Measurements from ENCODE around the gene SCAMP1. TPM values are rescaled to one million over a fixed set of nuclear protein-coding genes. Genes with fewer than 3 reads are reported as not detected.
A peak's percentile ranks its signal among the peaks of the same experiment; 100 is the strongest.

Gene SCAMP1, protein sequence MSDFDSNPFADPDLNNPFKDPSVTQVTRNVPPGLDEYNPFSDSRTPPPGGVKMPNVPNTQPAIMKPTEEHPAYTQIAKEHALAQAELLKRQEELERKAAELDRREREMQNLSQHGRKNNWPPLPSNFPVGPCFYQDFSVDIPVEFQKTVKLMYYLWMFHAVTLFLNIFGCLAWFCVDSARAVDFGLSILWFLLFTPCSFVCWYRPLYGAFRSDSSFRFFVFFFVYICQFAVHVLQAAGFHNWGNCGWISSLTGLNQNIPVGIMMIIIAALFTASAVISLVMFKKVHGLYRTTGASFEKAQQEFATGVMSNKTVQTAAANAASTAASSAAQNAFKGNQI
- total RNA-seq = 10 to 100 TPM in 1 of 2 donors, 1 to 10 TPM in 1; 7.6 to 17.7 TPM

DNA sequence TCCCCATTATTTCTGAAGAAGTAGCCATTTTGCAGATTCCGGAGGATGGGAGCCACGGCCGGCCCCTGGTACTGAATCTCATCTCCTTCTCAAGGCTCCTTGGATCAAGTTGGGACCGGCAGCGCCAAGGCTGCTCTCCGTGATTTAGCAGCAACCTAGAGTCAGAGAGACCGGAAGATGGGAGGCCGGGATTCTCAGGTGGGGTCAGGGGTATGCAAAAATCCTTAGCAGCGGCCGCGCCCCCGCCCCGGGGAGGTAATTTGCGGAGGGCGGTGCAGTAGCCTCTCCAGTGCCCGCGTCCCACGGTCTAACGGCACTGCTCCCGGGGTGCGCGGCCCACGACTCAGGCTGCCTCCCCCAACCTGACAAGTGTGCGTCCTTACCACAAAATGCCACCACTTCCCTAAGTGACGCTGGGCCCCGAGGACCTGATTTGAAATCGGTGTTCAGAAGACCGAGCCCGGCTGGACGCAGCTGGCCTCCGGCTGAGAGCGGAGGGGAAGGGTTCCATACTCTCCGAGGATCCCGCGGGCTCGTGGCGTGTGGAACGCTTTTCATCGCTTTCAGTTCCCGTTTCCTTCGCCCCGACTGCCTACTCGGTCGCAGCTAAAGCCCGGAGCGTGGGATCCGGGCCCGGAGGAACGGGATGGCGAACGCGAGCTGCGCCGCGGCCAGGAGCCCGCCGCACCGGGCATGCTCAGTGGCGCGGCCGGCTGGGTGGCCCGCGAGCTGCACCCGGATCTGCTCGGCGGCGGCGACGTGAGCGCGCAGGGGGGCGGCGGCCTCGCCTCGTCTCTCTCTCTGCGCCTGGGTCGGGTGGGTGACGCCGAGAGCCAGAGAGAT lies at the start of gene SCAMP1:
TSS of gene SCAMP1 (plus strand) at position 787 of the 843 bp plus-strand sequence. CDS start at position 842, 55 bp downstream.
- H3K36me3 Mint-ChIP-seq = peaks cover 16 to 40% of the 10 kb centered on the region in 2 donors
- DNase-seq (ENCODE audit: low spot score in 2 of 2) (peak; percentile 88 to 96), ATAC-seq (peak; percentile 91 to 95)
- no peaks in the 10 kb centered on the region for H3K9me3 Mint-ChIP-seq
- H3K27ac Mint-ChIP-seq = peak within 1 kb of the TSS; percentile 95 to 99

DNA sequence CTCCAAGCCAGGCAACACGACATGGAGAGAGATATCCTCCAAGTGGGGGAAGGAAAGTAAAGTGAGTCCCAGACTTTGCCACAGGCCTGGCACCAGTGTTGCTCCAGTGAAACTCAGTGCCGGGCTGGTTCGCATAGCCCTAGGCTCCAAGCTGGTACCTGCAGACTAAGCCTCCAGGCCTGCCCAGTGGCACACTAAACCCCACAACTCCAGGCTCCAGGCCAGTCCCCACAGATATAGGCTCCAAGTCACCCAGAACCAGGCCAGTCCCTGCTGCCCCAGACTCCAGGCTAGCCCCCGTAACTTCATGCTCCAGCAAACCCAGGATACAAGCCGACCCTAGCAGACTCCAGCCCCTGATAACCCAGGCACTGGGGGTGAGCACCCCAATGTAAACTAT lies 42.9 kb upstream of the SCAMP1 start:
- H3K36me3 Mint-ChIP-seq = no peaks in the 10 kb centered on the region
- ATAC-seq = no peak
- H3K27ac Mint-ChIP-seq = no peak overlapping the region
- H3K9me3 Mint-ChIP-seq = no peaks in the 10 kb centered on the region
- DNase-seq (ENCODE audit: low spot score in 2 of 2) = no peak

DNA sequence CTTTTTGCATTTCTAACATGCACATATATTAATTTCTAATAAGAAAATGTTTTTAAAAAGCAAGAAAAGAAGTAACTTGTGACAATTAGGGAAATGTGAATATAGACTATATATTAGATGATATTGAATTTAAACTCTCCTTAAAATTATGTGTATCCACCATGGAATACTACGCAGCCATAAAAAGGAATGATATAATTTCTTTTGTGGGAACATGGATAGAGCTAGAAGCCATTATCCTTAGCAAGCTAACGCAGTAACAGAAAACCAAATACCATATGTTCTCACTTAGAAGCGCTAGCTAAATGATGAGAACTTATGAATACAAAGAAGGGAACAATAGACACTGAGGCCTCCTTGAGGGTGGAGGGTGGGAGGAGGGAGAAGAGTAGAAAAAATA lies 42.1 kb upstream of the SCAMP1 start:
- Mint-ChIP-seq H3K36me3 (no peaks in the 10 kb centered on the region), H3K27ac (no peak overlapping the region), H3K9me3 (no peaks in the 10 kb centered on the region)
- no peak for DNase-seq (ENCODE audit: low spot score in 2 of 2)
- ATAC-seq = no peak

DNA sequence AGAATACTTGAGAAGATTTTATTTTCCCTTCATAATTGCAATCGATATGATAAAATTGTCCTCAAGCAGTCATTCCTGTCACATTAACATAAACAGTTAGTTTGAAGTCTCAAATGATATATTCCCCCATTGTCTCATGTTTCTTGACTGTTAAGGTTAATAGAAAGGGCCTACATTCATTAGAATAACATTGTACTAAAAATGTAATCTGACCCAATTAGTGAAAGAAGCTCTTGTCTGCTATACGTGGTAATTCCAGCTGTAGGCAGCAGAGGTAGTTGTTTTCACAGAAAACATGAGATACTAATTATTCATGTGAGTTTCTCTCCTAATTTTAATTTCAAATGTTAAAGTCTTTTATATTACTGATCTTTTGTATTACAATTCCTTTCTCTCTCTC lies 40.0 kb upstream of the SCAMP1 start:
- DNase-seq (ENCODE audit: low spot score in 2 of 2) (no peak), ATAC-seq (no peak)
- no peak overlapping the region for H3K27ac Mint-ChIP-seq
- H3K36me3 Mint-ChIP-seq = no peaks in the 10 kb centered on the region
- no peaks in the 10 kb centered on the region for H3K9me3 Mint-ChIP-seq

DNA sequence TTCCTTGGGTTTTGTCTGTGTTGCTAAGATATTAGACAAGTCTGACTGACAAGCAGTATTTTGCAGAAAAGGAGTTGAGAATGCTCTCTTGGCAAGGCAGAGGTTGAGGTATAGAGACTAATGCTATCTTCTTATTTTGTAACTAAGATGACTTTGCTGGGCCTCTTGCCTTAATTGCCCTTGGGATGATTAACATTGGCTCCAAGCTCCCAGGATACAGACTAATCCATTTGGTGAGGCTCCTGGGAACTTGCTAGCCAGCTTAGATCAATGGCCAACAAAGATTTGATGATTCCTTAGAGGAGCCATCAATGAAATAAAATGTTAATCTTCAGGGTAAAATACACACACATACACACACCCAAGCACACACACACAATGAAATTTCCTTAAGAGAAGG lies 37.2 kb upstream of the SCAMP1 start:
- H3K36me3 Mint-ChIP-seq = no peaks in the 10 kb centered on the region
- no peaks in the 10 kb centered on the region for H3K9me3 Mint-ChIP-seq
- DNase-seq (ENCODE audit: low spot score in 2 of 2) (no peak), ATAC-seq (no peak)
- no peak overlapping the region for H3K27ac Mint-ChIP-seq

DNA sequence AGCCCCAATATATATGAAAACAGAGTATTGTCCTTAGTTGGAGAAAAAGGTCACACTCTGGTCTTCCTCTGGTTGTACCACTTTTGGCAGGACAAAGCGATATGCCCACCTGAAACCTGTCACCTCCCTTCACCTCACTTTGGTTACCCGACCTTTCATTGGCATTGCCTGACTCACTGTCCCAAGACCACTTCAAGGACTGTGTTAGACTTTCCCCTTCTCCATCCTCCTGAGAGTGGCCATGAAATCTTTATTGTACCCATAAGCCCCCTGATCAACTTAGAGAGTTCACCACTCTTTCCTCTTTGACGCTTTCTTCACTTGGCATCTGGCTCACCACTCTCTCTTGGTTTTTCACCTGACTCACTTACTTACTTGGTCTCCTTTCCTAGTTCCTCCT lies 33.5 kb upstream of the SCAMP1 start:
- Mint-ChIP-seq H3K36me3 (no peaks in the 10 kb centered on the region), H3K9me3 (no peaks in the 10 kb centered on the region), H3K27ac (no peak overlapping the region)
- DNase-seq (ENCODE audit: low spot score in 2 of 2) (no peak), ATAC-seq (peak in 1 of 2 donors; percentile 34)

DNA sequence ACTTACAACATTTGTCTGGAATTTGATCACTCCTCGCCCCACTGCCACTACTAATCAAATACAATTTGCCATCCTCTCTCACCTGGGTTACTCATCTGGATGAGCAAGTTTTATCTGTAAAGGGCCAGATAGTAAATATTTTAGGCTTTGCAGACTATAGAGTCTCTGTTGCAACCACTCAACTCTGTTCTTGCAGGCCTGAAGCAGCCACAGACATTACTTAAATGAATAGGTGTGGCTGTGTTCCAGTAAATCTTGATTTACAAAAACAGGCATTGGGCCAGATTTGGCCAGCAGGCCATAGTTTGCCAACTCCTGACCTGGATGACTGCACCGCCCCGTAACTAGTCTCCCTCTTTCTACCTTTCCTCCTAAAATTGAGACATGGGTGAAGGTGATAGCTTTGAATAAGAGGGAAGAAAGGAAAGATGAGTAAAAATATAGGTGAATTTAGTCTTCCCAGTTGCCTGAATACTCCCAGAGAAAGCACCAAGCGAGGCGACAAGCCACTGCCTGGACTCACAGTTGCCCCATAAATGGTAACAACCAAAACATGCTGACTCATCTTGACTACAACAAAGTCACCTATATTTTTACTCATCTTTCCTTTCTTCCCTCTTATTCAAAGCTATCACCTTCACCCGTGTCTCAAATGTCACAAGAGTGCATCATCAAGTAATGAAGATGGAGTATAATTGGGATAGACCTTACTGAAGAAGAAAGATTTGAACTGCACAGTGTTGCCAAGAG lies 32.5 kb upstream of the SCAMP1 start:
- Mint-ChIP-seq H3K36me3 (no peaks in the 10 kb centered on the region), H3K9me3 (no peaks in the 10 kb centered on the region), H3K27ac (no peak overlapping the region)
- no peak for DNase-seq (ENCODE audit: low spot score in 2 of 2)
- no peak for ATAC-seq

DNA sequence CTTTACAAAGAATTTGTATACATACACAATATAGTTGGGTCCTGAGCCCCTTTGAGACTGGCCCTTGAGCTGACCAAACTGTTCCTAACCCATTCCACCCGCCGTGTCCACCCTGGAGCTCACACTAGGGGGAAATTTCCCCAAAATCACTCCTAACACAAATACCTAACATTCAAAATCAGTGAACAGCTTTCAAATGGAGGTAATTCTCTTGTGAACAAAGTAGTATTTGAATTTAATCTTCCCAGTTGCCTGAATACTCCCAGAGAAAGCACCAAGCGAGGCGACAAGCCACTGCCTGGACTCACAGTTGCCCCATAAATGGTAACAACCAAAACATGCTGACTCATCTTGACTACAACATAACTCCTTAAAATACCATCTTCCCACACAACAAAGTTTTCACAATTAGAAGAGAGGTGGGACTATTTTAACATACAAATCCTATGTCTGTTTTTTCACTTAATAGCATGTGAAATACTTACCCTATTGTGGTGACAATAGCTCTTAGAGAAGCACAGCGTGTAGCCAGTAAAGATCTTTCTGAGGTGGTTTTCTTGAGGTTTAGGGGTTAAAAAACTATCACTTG lies 31.7 kb upstream of the SCAMP1 start:
- no peak for ATAC-seq
- H3K36me3 Mint-ChIP-seq = no peaks in the 10 kb centered on the region
- H3K9me3 Mint-ChIP-seq = no peaks in the 10 kb centered on the region
- DNase-seq (ENCODE audit: low spot score in 2 of 2) = no peak
- H3K27ac Mint-ChIP-seq = no peak overlapping the region

DNA sequence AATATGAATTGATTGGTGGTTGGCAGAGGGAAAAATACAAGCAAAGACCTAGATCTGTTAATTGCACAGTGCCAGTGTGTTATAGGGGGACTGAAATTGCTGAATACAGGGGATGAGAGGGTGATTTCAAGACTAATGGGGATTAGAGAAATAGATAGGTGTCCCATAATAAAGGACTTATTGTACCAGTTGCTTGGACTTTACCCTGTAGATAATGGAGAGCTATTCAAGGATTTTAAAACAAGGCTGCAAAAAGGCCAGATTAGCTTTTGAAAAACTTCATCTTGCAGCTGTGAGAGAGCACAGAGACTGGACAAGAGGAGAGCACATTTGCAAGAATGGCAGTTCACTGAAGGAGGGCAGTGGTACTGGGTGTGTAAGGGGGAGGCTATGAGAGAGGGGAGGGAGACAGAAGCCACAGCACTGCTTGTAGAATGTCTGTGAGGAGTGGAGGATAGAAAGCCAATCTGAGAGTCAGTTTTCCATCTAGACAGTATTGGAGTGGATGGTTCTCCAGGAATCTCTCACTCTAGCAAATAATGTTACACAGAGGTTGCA lies 28.8 kb upstream of the SCAMP1 start:
- Mint-ChIP-seq H3K27ac (no peak overlapping the region), H3K9me3 (peaks cover 0 to 2% of the 10 kb centered on the region in 2 donors), H3K36me3 (peaks cover 3 to 5% of the 10 kb centered on the region in 2 donors)
- DNase-seq (ENCODE audit: low spot score in 2 of 2) = no peak
- no peak for ATAC-seq

DNA sequence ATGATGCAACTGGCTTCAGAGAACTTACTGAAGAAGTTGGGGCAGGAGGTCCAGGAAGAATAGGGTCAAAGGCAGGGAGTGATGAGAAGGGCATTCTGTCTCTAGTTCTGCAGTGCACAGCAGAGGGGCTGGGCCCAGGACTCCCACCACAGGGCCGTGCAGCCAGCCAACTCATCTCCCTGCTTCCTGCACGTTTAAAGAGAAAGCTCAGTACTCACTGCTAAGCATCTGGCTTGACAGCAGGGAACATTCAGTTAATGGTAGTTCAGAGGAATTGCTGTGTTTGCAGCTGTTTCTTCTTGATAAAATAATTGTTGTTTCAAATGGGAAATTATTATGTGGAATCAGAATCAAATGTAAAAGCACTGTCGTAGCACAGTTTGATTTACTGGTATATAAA lies 25.6 kb upstream of the SCAMP1 start:
- H3K36me3 Mint-ChIP-seq = peaks cover 8 to 18% of the 10 kb centered on the region in 2 donors
- no peak overlapping the region for H3K27ac Mint-ChIP-seq
- DNase-seq (ENCODE audit: low spot score in 2 of 2) (no peak), ATAC-seq (no peak)
- H3K9me3 Mint-ChIP-seq = peaks cover 4 to 13% of the 10 kb centered on the region in 2 donors

DNA sequence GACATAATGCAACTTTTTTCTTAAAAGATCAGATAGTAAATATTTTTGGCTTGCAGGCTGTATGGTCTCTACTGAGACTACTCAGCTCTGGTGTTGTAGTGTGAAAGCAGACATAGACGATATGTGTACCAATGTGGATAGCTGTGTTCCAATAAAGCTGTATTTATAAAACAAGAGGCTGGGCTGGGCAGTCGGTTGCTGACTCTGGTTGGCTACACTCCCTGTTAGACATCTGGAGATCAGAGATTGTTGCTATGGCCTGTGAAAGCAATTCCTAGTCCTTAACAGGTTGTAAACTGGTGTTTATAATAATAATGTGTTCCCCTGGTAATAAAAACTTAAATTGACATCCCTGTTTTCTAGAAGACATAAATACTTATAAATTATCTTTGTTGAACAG lies 24.4 kb upstream of the SCAMP1 start:
- Mint-ChIP-seq H3K36me3 (peaks cover 8 to 18% of the 10 kb centered on the region in 2 donors), H3K27ac (no peak overlapping the region), H3K9me3 (peaks cover 4 to 13% of the 10 kb centered on the region in 2 donors)
- no peak for DNase-seq (ENCODE audit: low spot score in 2 of 2)
- no peak for ATAC-seq

DNA sequence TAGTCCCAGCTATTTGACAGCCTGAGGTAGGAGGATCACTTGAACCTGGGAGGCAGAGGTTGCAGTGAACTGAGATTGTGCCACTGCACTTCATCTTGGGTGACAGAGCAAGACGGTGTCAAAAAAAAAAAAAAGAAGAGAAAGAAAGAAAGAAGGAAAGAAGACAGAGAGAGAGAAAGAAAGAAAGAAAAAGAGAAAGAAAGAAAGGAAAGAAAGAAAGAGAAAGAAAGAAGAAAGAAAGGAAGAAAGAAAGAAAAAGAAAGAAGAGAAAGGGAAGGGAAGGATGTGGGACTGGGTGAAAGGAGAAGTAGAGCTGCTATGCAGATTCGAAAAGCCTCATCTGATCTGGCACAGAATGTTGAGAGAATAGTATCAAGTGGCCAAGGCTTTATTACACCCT lies 23.7 kb upstream of the SCAMP1 start:
- DNase-seq (ENCODE audit: low spot score in 2 of 2) = no peak
- peaks cover 8 to 18% of the 10 kb centered on the region in 2 donors for H3K36me3 Mint-ChIP-seq
- H3K9me3 Mint-ChIP-seq = peaks cover 4 to 13% of the 10 kb centered on the region in 2 donors
- ATAC-seq = no peak
- no peak overlapping the region for H3K27ac Mint-ChIP-seq

DNA sequence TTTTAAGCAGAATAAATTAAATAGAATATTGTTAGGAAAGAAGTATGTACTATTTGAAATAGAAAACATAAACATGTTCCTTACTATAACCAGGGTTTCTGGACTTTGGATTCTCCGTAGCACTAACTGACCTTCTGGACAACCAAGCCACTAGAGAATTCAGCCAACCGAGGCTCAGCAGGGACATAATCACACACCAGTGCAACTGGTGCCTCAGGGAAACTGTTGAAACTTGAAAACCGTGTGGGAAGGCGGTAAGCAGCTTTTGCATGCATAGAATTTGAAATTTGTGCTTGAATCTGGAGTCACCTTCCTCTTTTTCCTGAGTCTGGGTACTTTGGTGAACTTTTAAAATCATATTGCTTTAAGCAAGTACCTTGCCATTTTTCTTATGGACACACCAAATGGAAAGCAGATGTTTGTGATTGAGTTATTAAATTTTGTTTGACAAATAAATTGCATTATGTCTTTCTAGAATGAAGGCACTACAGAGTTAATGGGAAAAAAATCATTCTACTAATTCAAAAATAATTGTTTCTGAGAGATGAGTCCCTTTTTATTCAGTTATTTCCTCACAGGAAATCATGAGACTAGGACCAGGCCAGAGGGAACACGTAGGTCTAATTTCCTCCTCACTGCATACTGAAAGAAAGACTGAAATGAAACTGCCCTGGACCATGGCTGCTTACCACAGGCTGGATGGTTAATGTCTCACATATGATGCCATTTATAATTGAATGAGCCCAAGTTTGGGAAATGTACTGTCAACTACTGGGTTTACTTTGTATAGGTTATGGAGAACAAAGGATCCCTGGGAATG lies 20.6 kb upstream of the SCAMP1 start:
- H3K27ac Mint-ChIP-seq = no peak overlapping the region
- DNase-seq (ENCODE audit: low spot score in 2 of 2) = no peak
- ATAC-seq = no peak
- H3K36me3 Mint-ChIP-seq = peaks cover 8 to 18% of the 10 kb centered on the region in 2 donors
- H3K9me3 Mint-ChIP-seq = peaks cover 4 to 13% of the 10 kb centered on the region in 2 donors

DNA sequence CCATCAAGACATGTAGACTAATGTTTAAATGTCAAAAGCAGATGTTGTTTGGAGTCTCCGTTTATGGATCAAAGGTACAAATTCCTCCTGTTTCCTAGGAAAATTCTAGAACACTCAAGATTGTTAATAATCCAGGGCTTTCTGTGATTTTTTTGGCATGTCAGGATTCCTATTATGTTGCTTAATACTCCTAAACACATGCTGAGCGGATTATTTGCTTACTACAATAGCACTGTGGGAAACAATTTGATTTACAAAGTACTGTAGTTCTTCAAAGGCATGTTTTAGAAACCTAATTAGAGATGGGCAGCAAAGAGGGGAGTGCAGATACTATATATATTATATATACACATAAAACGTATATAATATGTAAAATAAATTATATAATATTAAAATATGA lies 19.0 kb upstream of the SCAMP1 start:
- ATAC-seq = no peak
- H3K9me3 Mint-ChIP-seq = peaks cover 4 to 12% of the 10 kb centered on the region in 2 donors
- H3K36me3 Mint-ChIP-seq = peaks cover 7 to 14% of the 10 kb centered on the region in 2 donors
- DNase-seq (ENCODE audit: low spot score in 2 of 2) = no peak
- H3K27ac Mint-ChIP-seq = no peak overlapping the region

DNA sequence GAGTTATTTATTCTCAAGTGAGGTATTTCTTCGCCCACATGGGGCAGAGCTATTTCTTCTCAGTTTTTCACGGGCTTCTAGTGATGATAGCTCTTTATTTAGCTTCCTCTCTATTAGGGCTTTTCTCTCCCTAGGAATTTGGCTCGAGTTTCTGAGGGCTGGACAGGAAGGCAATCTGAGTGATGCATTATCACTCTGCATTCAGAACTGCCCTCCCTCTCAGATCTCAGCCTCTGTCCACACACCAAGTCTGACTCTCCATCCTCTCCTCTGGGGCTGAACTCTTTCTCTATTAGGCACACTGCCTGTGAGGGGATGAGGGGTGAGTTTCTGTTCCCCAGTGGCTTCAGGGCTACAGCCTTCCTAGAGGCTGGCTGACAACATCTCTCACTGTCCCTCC lies 14.9 kb upstream of the SCAMP1 start:
- DNase-seq (ENCODE audit: low spot score in 2 of 2) = no peak
- Mint-ChIP-seq H3K27ac (no peak overlapping the region), H3K9me3 (no peaks in the 10 kb centered on the region), H3K36me3 (no peaks in the 10 kb centered on the region)
- ATAC-seq = no peak

DNA sequence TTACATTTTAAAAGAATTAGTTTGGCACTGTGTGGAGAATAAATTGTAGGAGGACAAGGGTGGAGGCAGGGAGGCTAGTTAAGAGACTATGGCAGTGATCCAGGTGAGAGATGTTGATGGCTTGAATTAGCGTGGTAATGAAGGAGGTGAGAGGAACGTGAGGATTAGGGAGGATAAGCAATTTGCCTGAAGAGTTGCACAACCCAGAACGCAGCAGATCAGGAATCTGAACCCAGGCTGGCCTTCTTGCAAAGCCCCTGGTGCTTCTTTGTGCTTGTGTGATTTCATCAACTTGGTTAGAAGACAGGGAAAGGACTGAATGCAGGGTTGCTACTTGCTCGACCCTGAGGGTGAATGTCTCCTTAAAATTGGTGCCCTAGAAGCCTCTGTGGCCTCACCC lies 6.9 kb upstream of the SCAMP1 start:
- no peak overlapping the region for H3K27ac Mint-ChIP-seq
- no peak for ATAC-seq
- peaks cover 0 to 16% of the 10 kb centered on the region in 2 donors for H3K36me3 Mint-ChIP-seq
- DNase-seq (ENCODE audit: low spot score in 2 of 2) = no peak
- no peaks in the 10 kb centered on the region for H3K9me3 Mint-ChIP-seq
